Panc1 (cell line): ENCODE measurements around the gene BIK. TPM values are rescaled to one million over a fixed set of nuclear protein-coding genes. Genes with fewer than 3 reads are reported as not detected.

Source experiments
- ATAC-seq: fragments of 200-7000 bp; cut with Tn5 transposase; 2 replicates; pipeline ENCODE4 v1.9.1; 2020; ENCODE audit warnings: mild to moderate bottlenecking, moderate library complexity
- BruUV-seq: library from RNA; stranded (reverse); fragments of 400-500 nt; replicated peaks from 2 replicates; lab custom pipeline; 2021; lab: Mats Ljungman, UMichigan
- CTCF ChIA-PET: fragments of 300-600 bp; sonication (Branson Sonifier 250); formaldehyde crosslinking; loops from one replicate; lab custom pipeline; 2022; ENCODE audit warnings: antibody characterized with exemption; lab: Charles Lee
- POLR2A ChIA-PET: fragments of 300-600 bp; sonication (Branson Sonifier 250); formaldehyde crosslinking; loops from one replicate; lab custom pipeline; 2022; ENCODE audit warnings: antibody characterized with exemption; lab: Charles Lee
- DNase-seq: peaks from one replicate; pipeline ENCODE4 v3.0.0-alpha.2; 2010; ENCODE audit warnings: low read depth, low spot score
- H3K27ac ChIP-seq: 2 replicates; pipeline ENCODE4 v1.5.1; 2011; ENCODE audit warnings: mild to moderate bottlenecking, low read length, inconsistent platforms
- H3K27me3 ChIP-seq: fragments of 200-500 bp; sonication (Bioruptor generic); 2 replicates; pipeline ENCODE4 v1.6.0; 2014; ENCODE audit warnings: low read length, inconsistent platforms; ENCODE audit not compliant: control insufficient read depth, insufficient read depth
- H3K36me3 ChIP-seq: fragments of 200-500 bp; sonication (Bioruptor generic); 2 replicates; pipeline ENCODE4 v1.5.1; 2014; ENCODE audit warnings: inconsistent platforms, mild to moderate bottlenecking, low read length, moderate library complexity; ENCODE audit not compliant: control insufficient read depth, insufficient read depth
- H3K4me1 ChIP-seq: 2 replicates; pipeline ENCODE4 v1.5.1; 2011; ENCODE audit warnings: inconsistent platforms, mild to moderate bottlenecking, low read length, moderate library complexity; ENCODE audit not compliant: control insufficient read depth, insufficient read depth
- H3K4me3 ChIP-seq, 2 experiments: 2 replicates each; pipeline ENCODE4 v1.5.1; 2011 to 2012; ENCODE audit warnings: low read depth in 2 of 2, low read length in 2 of 2, mild to moderate bottlenecking in 2 of 2, inconsistent platforms in 1 of 2, moderate library complexity in 1 of 2
- H3K9me3 ChIP-seq: fragments of 200-500 bp; sonication (Bioruptor generic); 2 replicates; pipeline ENCODE4 v1.5.1; 2014; ENCODE audit warnings: low read depth, mild to moderate bottlenecking, inconsistent platforms, low read length, moderate library complexity; ENCODE audit not compliant: control insufficient read depth, insufficient read depth
- POLR2AphosphoS5 ChIP-seq: IDR thresholded peaks from 2 replicates; pipeline ENCODE4 v1.6.1; 2012; ENCODE audit warnings: mild to moderate bottlenecking, low read depth, low read length, moderate library complexity
- SIN3A ChIP-seq: IDR thresholded peaks from 2 replicates; pipeline ENCODE4 v1.6.1; 2012; ENCODE audit warnings: low read depth, mild to moderate bottlenecking, low read length, moderate library complexity, borderline replicate concordance; ENCODE audit not compliant: insufficient read depth
- TCF7L2 ChIP-seq: IDR thresholded peaks from 2 replicates; pipeline ENCODE4 v1.6.1; 2011; ENCODE audit warnings: mild to moderate bottlenecking, low read depth, low read length, inconsistent platforms
- in situ Hi-C: cut with HindIII; loops from 2 replicates; pipeline ENCODE4 v1.10.0; 2016; ENCODE audit warnings: low sequenced_read_pairs, low pct_unique_long_range_greater_than_20kb
- intact Hi-C: fragments of 100-400 bp; cut with micrococcal nuclease; formaldehyde crosslinking; loops from one replicate; pipeline ENCODE4 v1.10.0; 2022; ENCODE audit not compliant: unreplicated experiment
- total RNA-seq: library from RNA; stranded (reverse); gene quantifications from one replicate; pipeline ENCODE4 v1.2.1, GENCODE V29; 2021; ENCODE audit not compliant: unreplicated experiment
- TF ChIP-seq, protein P1 (sequence below): fragments of 450-650 bp; IDR thresholded peaks from 2 replicates; pipeline ENCODE4 v1.5.1; 2017; ENCODE audit warnings: mild to moderate bottlenecking
- TF ChIP-seq, protein P2 (sequence below), 2 experiments: IDR thresholded peaks; 2 replicates each; pipeline ENCODE4 v1.6.1; 2011 to 2012; ENCODE audit warnings: low read depth in 2 of 2, control low read depth in 1 of 2, low read length in 1 of 2, mild to moderate bottlenecking in 1 of 2, moderate library complexity in 1 of 2; ENCODE audit not compliant: insufficient read depth in 1 of 2

The BIK gene
- total RNA-seq, 1 experiment from 2014 or later = 0.18 TPM

DNA sequence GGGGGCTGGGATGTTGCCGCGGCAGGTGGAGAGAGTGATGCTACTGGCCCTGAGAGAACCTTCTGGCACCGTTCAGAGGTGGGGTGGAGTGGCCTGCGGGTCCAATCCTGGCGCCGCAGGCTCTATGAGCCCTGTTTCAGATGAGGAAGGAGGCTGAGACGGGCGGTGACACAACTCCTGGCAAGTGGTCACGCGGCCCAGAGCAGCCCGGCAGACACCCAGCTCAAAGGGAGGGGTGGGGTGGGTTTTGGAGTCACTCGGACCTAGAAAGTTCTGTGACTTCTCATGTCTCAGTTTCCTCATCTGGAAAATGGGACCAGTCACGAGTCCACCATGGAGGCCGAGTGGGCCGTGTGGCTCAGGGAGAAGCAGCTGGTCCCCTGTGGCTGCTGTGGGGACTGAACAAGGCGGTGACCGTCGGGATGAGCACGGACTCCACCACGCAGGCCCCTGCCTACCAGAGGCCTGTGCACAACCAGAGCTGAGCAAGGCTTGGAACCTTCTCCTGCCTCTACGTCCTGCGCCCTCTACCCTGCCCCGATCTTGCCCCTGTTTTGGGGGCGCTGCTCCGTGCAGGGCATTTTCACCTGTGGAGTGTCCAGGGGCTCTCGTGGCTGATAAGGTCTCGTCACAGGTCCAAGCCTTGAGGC lies 44.5 kb downstream of the BIK start:
- in situ Hi-C loops (no loop called here), intact Hi-C loops (no loop called here)
- H3K27me3 ChIP-seq = no peaks in the 10 kb centered on the region
- CTCF ChIA-PET = no interaction called here
- H3K27ac ChIP-seq = no peak overlapping the region
- DNase-seq (no peak), ATAC-seq (no peak)
- no peak overlapping the region for H3K4me3 ChIP-seq
- H3K4me1 ChIP-seq = peaks cover 6% of the 10 kb centered on the region; the same call in 1 of the 2 replicates
- H3K9me3 ChIP-seq = no peaks in the 10 kb centered on the region
- BruUV-seq = no TSS peak
- no peaks in the 10 kb centered on the region for H3K36me3 ChIP-seq
- POLR2A ChIA-PET = no interaction called here
- TF ChIP-seq, protein P1, sequence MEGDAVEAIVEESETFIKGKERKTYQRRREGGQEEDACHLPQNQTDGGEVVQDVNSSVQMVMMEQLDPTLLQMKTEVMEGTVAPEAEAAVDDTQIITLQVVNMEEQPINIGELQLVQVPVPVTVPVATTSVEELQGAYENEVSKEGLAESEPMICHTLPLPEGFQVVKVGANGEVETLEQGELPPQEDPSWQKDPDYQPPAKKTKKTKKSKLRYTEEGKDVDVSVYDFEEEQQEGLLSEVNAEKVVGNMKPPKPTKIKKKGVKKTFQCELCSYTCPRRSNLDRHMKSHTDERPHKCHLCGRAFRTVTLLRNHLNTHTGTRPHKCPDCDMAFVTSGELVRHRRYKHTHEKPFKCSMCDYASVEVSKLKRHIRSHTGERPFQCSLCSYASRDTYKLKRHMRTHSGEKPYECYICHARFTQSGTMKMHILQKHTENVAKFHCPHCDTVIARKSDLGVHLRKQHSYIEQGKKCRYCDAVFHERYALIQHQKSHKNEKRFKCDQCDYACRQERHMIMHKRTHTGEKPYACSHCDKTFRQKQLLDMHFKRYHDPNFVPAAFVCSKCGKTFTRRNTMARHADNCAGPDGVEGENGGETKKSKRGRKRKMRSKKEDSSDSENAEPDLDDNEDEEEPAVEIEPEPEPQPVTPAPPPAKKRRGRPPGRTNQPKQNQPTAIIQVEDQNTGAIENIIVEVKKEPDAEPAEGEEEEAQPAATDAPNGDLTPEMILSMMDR = no peak
- TF ChIP-seq TCF7L2 (no peak), SIN3A (no peak), POLR2AphosphoS5 (no peak)
- TF ChIP-seq, protein P2, sequence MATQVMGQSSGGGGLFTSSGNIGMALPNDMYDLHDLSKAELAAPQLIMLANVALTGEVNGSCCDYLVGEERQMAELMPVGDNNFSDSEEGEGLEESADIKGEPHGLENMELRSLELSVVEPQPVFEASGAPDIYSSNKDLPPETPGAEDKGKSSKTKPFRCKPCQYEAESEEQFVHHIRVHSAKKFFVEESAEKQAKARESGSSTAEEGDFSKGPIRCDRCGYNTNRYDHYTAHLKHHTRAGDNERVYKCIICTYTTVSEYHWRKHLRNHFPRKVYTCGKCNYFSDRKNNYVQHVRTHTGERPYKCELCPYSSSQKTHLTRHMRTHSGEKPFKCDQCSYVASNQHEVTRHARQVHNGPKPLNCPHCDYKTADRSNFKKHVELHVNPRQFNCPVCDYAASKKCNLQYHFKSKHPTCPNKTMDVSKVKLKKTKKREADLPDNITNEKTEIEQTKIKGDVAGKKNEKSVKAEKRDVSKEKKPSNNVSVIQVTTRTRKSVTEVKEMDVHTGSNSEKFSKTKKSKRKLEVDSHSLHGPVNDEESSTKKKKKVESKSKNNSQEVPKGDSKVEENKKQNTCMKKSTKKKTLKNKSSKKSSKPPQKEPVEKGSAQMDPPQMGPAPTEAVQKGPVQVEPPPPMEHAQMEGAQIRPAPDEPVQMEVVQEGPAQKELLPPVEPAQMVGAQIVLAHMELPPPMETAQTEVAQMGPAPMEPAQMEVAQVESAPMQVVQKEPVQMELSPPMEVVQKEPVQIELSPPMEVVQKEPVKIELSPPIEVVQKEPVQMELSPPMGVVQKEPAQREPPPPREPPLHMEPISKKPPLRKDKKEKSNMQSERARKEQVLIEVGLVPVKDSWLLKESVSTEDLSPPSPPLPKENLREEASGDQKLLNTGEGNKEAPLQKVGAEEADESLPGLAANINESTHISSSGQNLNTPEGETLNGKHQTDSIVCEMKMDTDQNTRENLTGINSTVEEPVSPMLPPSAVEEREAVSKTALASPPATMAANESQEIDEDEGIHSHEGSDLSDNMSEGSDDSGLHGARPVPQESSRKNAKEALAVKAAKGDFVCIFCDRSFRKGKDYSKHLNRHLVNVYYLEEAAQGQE (IDR thresholded peaks at IDR 0.05; ENCODE audit: insufficient read depth in 1 of 2, low read depth in 2 of 2, low read length in 1 of 2) = no peak

GRCh38 chr22:43155789-43156188 lies 45.2 kb downstream of the BIK start:
- CTCF ChIA-PET = no interaction called here
- Histone ChIP-seq H3K4me1 (peaks cover 6% of the 10 kb centered on the region; the same call in 1 of the 2 replicates), H3K27me3 (no peaks in the 10 kb centered on the region), H3K9me3 (no peaks in the 10 kb centered on the region), H3K4me3 (no peak overlapping the region), H3K27ac (no peak overlapping the region), H3K36me3 (no peaks in the 10 kb centered on the region)
- no peak for TF ChIP-seq TCF7L2
- TF ChIP-seq POLR2AphosphoS5 = no peak
- TF ChIP-seq, protein P1 = no peak
- TF ChIP-seq SIN3A = no peak
- TF ChIP-seq, protein P2 (IDR thresholded peaks at IDR 0.05; ENCODE audit: insufficient read depth in 1 of 2, low read depth in 2 of 2, low read length in 1 of 2) = no peak
- intact Hi-C loops (no loop called here), in situ Hi-C loops (no loop called here)
- DNase-seq = no peak
- no peak for ATAC-seq
- POLR2A ChIA-PET = no interaction called here
- BruUV-seq = no TSS peak
